Keratinocyte (primary cell): Measurements from ENCODE around the gene PPARGC1A. TPM values are rescaled to one million over a fixed set of nuclear protein-coding genes. Genes with fewer than 3 reads are reported as not detected.
A peak's percentile ranks its signal among the peaks of the same experiment; 100 is the strongest.

Experiments
- DNase-seq: peaks from one replicate; pipeline ENCODE4 v3.0.0-alpha.2; 2011; ENCODE audit warnings: low read depth, missing footprints, low spot score
- FAIRE-seq: peaks from 2 replicates; lab custom pipeline; 2011; peaks lifted over from hg19 to GRCh38; lab: Jason Lieb, UNC
- H2AFZ ChIP-seq: 2 replicates; pipeline ENCODE4 v1.6.0; 2012; ENCODE audit warnings: low read length, control low read depth, inconsistent platforms; ENCODE audit not compliant: control insufficient read depth
- H3K27ac ChIP-seq: 2 replicates; pipeline ENCODE4 v1.5.1; 2011; ENCODE audit warnings: low read length; ENCODE audit not compliant: control insufficient read depth, insufficient read depth
- H3K27me3 ChIP-seq: 3 replicates; pipeline ENCODE4 v1.6.0; 2011; ENCODE audit warnings: low read length; ENCODE audit not compliant: control insufficient read depth, insufficient read depth; ENCODE audit errors: extremely low read depth
- H3K36me3 ChIP-seq, 2 experiments: 2 replicates in 1 of 2; 3 replicates in 1 of 2; pipeline ENCODE4 v1.5.1; 2011; ENCODE audit warnings: low read length in 2 of 2, mild to moderate bottlenecking in 1 of 2; ENCODE audit not compliant: control insufficient read depth in 2 of 2, insufficient read depth in 2 of 2; ENCODE audit errors: extremely low read depth in 1 of 2
- H3K4me1 ChIP-seq: 3 replicates; pipeline ENCODE4 v1.5.1; 2011; ENCODE audit warnings: low read length; ENCODE audit not compliant: control insufficient read depth, insufficient read depth; ENCODE audit errors: extremely low read depth
- H3K4me2 ChIP-seq: 3 replicates; pipeline ENCODE4 v1.6.0; 2011; ENCODE audit warnings: low read depth, low read length; ENCODE audit not compliant: control insufficient read depth, insufficient read depth; ENCODE audit errors: extremely low read depth
- H3K4me3 ChIP-seq, 3 experiments: fragments of 200-600 bp in 1 of 3; sonication (generic) in 1 of 3; 2 replicates in 2 of 3; 3 replicates in 1 of 3; pipeline ENCODE4 v1.5.1; 2011 to 2016; ENCODE audit warnings: low read length in 3 of 3, mild to moderate bottlenecking in 3 of 3, control low read depth in 2 of 3, inconsistent platforms in 1 of 3, low read depth in 1 of 3, mixed read lengths in 1 of 3, mixed run types in 1 of 3, moderate library complexity in 1 of 3; ENCODE audit not compliant: control insufficient read depth in 2 of 3, insufficient read depth in 2 of 3; ENCODE audit errors: extremely low read depth in 1 of 3
- H3K79me2 ChIP-seq: 2 replicates; pipeline ENCODE4 v1.6.0; 2012; ENCODE audit warnings: low read length; ENCODE audit not compliant: control insufficient read depth, insufficient read depth
- H3K9ac ChIP-seq: 3 replicates; pipeline ENCODE4 v1.6.0; 2011; ENCODE audit warnings: low read length; ENCODE audit not compliant: control insufficient read depth, insufficient read depth; ENCODE audit errors: extremely low read depth
- H3K9me1 ChIP-seq: 3 replicates; pipeline ENCODE4 v1.6.0; 2011; ENCODE audit warnings: low read length; ENCODE audit not compliant: control insufficient read depth, insufficient read depth; ENCODE audit errors: extremely low read depth
- H3K9me3 ChIP-seq: 2 replicates; pipeline ENCODE4 v1.5.1; 2012; ENCODE audit warnings: low read depth, low read length; ENCODE audit not compliant: control insufficient read depth
- H4K20me1 ChIP-seq: 3 replicates; pipeline ENCODE4 v1.6.0; 2011; ENCODE audit warnings: low read length; ENCODE audit not compliant: control insufficient read depth, insufficient read depth; ENCODE audit errors: extremely low read depth
- EZH2 ChIP-seq: IDR thresholded peaks from one replicate; pipeline ENCODE4 v1.6.1; 2012; ENCODE audit warnings: inconsistent platforms, mild to moderate bottlenecking, low read length, moderate library complexity
- dilution Hi-C: fragments of 300-500 bp; cut with MboI; formaldehyde crosslinking; loops from one replicate; pipeline ENCODE4 v1.7.0; 2020; ENCODE audit warnings: low sequenced_read_pairs; ENCODE audit not compliant: extremely low pct_ligation_motif_present
- polyA minus RNA-seq, 3 experiments: library from RNA; depleted of rRNA, polyadenylated mRNA; stranded (reverse); fragments of >200 nt; gene quantifications; 1 replicate in 1 of 3; 2 replicates in 1 of 3; 3 replicates in 1 of 3; pipeline ENCODE4 v1.2.3, GENCODE V29; 2011
- polyA plus RNA-seq, 5 experiments: library from polyadenylated mRNA; depleted of rRNA in 3 of 5; stranded (reverse) in 3 of 5; stranded (forward) in 1 of 5; unstranded in 1 of 5; fragments of >200 nt; gene quantifications; 1 replicate in 1 of 5; 2 replicates in 3 of 5; 3 replicates in 1 of 5; pipeline versions ENCODE4 v1.2.1 to v1.2.3, GENCODE V29; 2011 to 2012; ENCODE audit warnings: missing spikeins in 2 of 5, low read depth in 1 of 5, low replicate concordance in 1 of 5
- TF ChIP-seq, protein P1 (sequence below), 3 experiments: IDR thresholded peaks in 1 of 3; conservative IDR thresholded peaks in 1 of 3; optimal IDR thresholded peaks in 1 of 3; 2 replicates in 2 of 3; 3 replicates in 1 of 3; pipeline versions ENCODE3 to v1.5.1; 2011; ENCODE audit warnings: low read length in 3 of 3, mild to moderate bottlenecking in 3 of 3, moderate library complexity in 2 of 3, control low read depth in 1 of 3, inconsistent platforms in 1 of 3; ENCODE audit not compliant: insufficient read depth in 2 of 3; ENCODE audit errors: extremely low read depth in 1 of 3

The PPARGC1A gene, protein sequence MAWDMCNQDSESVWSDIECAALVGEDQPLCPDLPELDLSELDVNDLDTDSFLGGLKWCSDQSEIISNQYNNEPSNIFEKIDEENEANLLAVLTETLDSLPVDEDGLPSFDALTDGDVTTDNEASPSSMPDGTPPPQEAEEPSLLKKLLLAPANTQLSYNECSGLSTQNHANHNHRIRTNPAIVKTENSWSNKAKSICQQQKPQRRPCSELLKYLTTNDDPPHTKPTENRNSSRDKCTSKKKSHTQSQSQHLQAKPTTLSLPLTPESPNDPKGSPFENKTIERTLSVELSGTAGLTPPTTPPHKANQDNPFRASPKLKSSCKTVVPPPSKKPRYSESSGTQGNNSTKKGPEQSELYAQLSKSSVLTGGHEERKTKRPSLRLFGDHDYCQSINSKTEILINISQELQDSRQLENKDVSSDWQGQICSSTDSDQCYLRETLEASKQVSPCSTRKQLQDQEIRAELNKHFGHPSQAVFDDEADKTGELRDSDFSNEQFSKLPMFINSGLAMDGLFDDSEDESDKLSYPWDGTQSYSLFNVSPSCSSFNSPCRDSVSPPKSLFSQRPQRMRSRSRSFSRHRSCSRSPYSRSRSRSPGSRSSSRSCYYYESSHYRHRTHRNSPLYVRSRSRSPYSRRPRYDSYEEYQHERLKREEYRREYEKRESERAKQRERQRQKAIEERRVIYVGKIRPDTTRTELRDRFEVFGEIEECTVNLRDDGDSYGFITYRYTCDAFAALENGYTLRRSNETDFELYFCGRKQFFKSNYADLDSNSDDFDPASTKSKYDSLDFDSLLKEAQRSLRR
- polyA plus RNA-seq (0.08 to 0.18 TPM (median 0.14 TPM) in 3 replicates), polyA minus RNA-seq (0.03 to 0.77 TPM in 2 of 3 replicates, not detected in the other)
- polyA plus RNA-seq (2011; ENCODE audit: low read depth): 0.04 TPM
- 0.04 TPM in 2 replicates for polyA plus RNA-seq (2011; cell fraction: cytosol; rRNA removed)
- 0.03 and 0.24 TPM in 2 replicates for polyA plus RNA-seq (2011; cell fraction: nucleus; rRNA removed)
- polyA plus RNA-seq (2012; ENCODE audit: low replicate concordance): 0.08 and 0.18 TPM in 2 replicates
- polyA minus RNA-seq (2011; cell fraction: cytosol; rRNA and poly(A)+ RNA removed): not detected
- polyA minus RNA-seq (2011; cell fraction: nucleus; rRNA and poly(A)+ RNA removed): 0.16 and 0.21 TPM in 2 replicates

DNA sequence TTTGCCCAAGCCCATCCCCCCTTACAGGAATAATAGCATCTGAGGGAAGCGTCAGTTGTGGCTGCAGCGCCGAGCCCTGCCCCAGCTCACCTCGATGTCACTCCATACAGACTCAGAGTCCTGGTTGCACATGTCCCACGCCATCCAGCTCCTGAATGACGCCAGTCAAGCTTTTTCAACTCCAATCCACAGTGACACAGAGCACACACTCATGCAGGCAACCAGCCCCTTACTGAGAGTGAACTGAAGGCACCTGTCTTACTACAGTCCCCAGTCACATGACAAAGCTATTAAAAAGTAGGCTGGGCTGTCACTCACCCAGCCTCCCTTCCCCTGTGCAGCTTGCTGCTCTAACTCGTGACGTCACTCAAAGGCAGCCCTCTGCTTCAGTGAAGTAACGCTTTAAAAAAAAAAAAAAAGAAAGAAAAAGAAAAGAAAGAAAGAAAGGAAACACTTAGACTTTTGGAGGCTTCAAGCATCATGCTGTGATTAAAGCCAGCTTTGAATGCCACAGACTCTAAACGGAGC is at the start of gene PPARGC1A:
Gene PPARGC1A, minus strand, starts transcription at position 234 of the 528 bp plus-strand sequence. Its CDS starts 90 bp downstream, at position 144.
- no peaks in the 10 kb centered on the region for H3K9me3 ChIP-seq
- H3K4me3 ChIP-seq: peak within 1 kb of the TSS; percentile 3 to 49 (median 37)
- FAIRE-seq (no peak), DNase-seq (peak; percentile 1)
- no peaks in the 10 kb centered on the region for H3K36me3 ChIP-seq
- dilution Hi-C loops: no loop called here
- TF ChIP-seq EZH2: no peak
- TF ChIP-seq, protein P1, sequence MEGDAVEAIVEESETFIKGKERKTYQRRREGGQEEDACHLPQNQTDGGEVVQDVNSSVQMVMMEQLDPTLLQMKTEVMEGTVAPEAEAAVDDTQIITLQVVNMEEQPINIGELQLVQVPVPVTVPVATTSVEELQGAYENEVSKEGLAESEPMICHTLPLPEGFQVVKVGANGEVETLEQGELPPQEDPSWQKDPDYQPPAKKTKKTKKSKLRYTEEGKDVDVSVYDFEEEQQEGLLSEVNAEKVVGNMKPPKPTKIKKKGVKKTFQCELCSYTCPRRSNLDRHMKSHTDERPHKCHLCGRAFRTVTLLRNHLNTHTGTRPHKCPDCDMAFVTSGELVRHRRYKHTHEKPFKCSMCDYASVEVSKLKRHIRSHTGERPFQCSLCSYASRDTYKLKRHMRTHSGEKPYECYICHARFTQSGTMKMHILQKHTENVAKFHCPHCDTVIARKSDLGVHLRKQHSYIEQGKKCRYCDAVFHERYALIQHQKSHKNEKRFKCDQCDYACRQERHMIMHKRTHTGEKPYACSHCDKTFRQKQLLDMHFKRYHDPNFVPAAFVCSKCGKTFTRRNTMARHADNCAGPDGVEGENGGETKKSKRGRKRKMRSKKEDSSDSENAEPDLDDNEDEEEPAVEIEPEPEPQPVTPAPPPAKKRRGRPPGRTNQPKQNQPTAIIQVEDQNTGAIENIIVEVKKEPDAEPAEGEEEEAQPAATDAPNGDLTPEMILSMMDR (optimal IDR thresholded peaks at IDR 0.05 in 1 of 3, IDR thresholded peaks at IDR 0.05 in 1 of 3, conservative IDR thresholded peaks at IDR 0.05 in 1 of 3; ENCODE audit: extremely low read depth in 1 of 3, insufficient read depth in 2 of 3, low read length in 3 of 3): no peak
- no peak within 1 kb of the TSS for H3K9ac ChIP-seq
- H3K4me1 ChIP-seq: peaks cover 26% of the 10 kb centered on the region
- no peaks in the 10 kb centered on the region for H4K20me1 ChIP-seq
- peak within 1 kb of the TSS; percentile 65 for H3K4me2 ChIP-seq
- H3K79me2 ChIP-seq: no peaks in the 10 kb centered on the region
- H3K9me1 ChIP-seq: no peaks in the 10 kb centered on the region
- H2AFZ ChIP-seq: peak within 1 kb of the TSS; percentile 86
- no peak within 1 kb of the TSS for H3K27ac ChIP-seq
- no peaks in the 10 kb centered on the region for H3K27me3 ChIP-seq

DNA sequence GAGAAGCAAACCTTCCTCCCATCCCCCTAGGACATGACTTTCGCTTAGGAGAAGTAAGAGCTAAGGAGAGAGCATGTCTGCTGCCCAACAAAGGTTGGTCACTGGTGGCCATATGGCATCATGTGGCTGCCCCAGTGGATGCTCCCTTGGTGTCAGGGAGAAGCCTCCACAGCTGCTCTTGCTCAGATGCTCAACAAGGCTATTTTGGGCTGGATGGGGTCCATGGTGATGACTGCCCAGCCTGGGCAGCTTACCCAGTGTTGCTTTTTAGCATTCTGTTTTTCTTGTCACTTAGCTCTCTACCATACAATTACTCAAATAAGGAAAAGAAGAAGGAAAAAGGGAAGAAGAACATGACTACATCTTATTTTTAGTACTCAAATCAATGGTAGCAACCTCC is 48.9 kb upstream of the PPARGC1A start:
- H4K20me1 ChIP-seq: no peaks in the 10 kb centered on the region
- H3K27me3 ChIP-seq: no peaks in the 10 kb centered on the region
- no peak for TF ChIP-seq EZH2
- TF ChIP-seq, protein P1 (optimal IDR thresholded peaks at IDR 0.05 in 1 of 3, IDR thresholded peaks at IDR 0.05 in 1 of 3, conservative IDR thresholded peaks at IDR 0.05 in 1 of 3; ENCODE audit: extremely low read depth in 1 of 3, insufficient read depth in 2 of 3, low read length in 3 of 3): no peak
- no peak overlapping the region for H3K4me2 ChIP-seq
- no peak overlapping the region for H3K4me3 ChIP-seq
- H3K27ac ChIP-seq: no peak overlapping the region
- no peaks in the 10 kb centered on the region for H3K9me1 ChIP-seq
- dilution Hi-C loops: no loop called here
- H3K36me3 ChIP-seq: no peaks in the 10 kb centered on the region
- DNase-seq: no peak
- H3K4me1 ChIP-seq: peaks cover 4% of the 10 kb centered on the region
- H2AFZ ChIP-seq: no peak overlapping the region
- H3K9ac ChIP-seq: no peak overlapping the region
- H3K79me2 ChIP-seq: no peaks in the 10 kb centered on the region
- no peak for FAIRE-seq
- no peaks in the 10 kb centered on the region for H3K9me3 ChIP-seq
